HG03159 (cell line): ENCODE data around the gene LMX1B.

ENCODE experiments used
- ATAC-seq: cut with Tn5 transposase; IDR thresholded peaks from one replicate; pipeline ENCODE4 v1.9.1; 2021; ENCODE audit warnings: mild to moderate bottlenecking, moderate library complexity; ENCODE audit not compliant: unreplicated experiment

The LMX1B gene

GRCh38 chr9:126604059-126605055 lies 9.4 kb upstream of the LMX1B start:
- ATAC-seq, result no peak

DNA sequence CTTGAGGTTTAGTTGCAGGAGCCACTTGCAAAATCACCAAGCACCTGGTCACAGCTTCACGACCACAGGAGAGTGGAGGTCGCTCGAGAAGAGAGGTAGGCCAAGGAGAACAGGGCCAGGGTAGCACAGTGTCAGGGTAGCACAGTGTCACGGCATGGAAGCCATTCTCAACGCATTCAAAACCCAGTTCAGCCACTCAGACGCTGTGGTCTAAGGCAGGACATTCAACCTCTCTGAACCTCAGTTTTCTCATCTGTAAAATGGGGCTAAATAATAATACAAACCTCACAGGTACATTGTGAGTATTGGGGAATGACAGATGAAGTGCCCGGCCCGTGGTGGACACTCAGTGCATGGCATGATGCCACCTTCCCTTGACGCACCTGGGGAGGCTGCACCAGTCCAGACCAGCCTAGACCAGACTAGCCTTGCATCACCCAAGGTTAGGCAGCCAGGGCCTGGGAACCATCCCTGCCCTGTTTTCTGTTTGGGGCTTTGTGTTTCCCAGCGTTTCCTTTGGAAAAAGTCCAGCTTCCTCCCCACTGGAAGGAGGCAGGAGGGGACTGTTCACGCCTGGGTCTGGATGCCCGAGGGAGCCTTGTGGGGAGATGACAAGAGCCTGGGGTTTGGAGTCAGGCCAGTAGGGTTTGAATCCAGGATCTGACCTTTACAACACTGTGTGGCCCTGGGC lies 7.8 kb upstream of the LMX1B start:
- no peak for ATAC-seq

DNA sequence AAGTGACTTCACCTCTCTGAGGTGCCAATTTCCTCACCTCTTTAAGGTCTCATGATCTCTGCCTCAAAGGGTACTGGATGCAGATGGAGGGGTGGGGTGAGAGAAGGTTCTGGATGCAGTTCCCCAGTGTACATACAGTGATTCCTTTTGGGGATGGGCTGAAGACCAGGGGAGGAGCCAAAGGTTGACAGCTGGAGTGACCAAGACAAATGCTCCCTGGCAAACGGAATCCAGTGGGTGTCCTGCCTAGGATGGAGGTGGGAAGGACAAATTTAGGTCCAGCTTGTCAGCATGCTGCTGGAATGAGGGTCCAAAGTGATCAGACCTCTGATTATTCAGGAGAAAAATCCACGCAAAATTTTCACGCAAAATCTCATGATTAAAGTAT lies 7.3 kb upstream of the LMX1B start:
- no peak for ATAC-seq

DNA sequence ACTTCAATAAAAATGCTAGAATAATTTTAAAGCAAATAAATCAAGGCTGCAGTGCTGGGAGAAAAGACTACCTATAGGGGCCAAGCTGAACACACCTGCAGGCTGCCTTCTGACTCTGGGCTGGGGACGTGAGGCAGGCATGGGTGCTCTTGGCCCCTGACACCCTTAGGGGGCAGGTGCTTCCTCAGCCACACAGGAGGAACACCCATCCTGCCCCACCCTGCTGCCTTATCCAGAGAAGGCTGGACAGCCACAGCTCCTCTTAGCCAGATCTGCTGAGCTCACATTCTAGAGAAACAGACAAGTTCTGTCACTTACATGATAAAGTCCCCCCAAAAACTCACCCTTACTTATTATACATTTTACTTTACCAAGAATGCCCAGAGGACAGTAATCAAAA lies 6.6 kb upstream of the LMX1B start:
- no peak for ATAC-seq

GRCh38 chr9:126607731-126608130 lies 6.0 kb upstream of the LMX1B start:
- no peak for ATAC-seq

DNA sequence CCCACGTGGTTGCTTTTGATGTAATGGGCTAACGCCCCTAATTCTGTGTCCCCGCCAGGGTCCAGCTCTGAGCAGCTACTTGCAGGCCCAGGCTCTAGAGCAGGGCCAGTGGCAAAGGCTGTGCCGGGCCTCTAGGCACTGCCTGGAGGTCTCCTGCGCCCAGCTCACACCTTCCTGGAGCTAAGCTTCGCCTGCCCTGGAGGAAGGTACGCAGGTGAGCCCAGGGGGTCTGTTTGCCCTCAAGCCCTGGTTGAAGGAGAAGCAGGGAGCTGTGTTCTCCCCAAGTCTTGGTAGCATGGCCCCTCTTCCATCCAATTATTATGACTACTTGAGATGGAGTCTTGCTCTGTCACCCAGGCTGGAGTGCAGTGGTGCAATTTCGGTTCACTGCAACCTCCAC lies 5.2 kb upstream of the LMX1B start:
- ATAC-seq, result no peak

- no peak for ATAC-seq
Measured at GRCh38 chr9:126609191-126609590, 4.5 kb upstream of the LMX1B start.

- ATAC-seq, result no peak
Measured at GRCh38 chr9:126609711-126610388, 3.9 kb upstream of the LMX1B start.

- no peak for ATAC-seq
Measured at GRCh38 chr9:126611193-126611591, 2.5 kb upstream of the LMX1B start.

DNA sequence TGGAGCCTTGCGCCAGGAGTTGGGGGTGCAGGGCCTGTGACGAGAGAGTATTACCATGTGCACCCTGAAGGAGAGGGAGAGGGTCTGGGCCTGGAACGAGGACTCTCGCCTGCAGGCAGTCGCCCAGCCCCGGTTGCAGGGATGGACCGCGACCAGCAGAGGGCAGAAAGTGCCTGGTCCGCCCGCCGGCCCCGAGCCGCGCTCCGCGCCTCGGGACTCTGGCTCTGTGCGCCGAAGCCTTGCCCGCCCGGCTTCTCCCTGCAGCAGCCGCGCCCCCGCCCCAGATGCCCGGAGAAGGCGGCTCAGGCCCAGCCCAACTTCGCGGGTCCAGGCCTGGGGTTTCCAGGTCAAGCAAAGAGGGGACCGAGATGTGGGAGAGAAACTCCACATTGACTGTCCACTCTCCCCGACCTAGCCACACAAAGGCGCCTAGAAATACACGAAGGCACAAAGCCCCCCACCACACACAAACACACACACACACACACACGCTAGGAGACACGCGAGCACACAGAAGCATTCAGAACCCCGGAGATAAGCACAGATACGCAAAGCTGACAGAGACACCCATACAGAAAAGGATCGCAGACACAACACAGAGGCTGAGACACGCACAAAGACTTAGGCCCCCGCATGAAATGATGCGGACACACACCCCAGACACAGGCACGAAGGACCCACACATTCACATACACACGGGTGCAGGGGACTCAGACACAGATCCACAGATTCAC lies 2.0 kb upstream of the LMX1B start:
- no peak for ATAC-seq

- no peak for ATAC-seq
Measured at GRCh38 chr9:126612326-126612812, 1.4 kb upstream of the LMX1B start.

DNA sequence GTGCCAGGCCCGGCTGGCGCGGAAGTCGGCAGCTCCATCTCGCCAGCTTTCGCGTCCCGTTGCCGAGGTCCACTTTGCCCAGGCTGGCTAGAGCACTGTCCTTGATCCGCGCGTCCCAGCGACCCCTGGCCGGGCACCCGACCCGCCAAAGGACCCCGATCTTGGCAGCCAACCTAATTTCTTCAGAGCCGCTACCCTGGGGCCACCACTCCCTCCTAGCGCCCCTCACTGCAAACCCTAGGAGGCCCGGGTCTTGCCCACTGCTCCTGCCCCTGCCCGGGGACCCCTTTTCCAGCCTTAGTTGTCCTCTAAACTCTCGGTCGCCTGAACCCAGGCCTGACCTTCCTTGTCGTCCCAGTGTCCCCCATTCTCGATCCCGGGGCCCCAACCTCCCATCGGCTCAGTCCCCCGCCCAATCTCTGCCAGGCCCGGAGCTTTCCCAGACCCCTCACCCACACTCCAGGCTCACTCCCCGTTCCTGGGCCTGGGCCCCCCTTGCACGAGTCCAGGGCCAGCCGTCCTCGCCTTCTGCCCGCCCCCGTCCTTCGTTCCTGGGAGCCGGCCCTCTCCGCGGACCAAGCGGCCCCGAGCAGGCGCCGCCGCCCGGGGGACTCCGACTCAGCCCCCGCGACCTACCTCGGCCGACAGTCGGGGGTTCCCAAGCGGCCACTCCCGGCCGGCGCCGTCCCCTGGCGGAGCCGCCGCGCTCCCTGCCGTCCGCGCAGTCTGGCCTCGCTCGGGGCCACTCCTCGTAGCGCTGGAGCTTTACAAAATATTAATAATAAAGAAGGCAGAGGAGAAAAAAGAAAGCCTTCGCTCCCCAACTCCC lies 701 bp upstream of the LMX1B start:
- ATAC-seq, result no peak

GRCh38 chr9:126614088-126614454 lies 343 bp downstream of the LMX1B start:
- no peak for ATAC-seq

DNA sequence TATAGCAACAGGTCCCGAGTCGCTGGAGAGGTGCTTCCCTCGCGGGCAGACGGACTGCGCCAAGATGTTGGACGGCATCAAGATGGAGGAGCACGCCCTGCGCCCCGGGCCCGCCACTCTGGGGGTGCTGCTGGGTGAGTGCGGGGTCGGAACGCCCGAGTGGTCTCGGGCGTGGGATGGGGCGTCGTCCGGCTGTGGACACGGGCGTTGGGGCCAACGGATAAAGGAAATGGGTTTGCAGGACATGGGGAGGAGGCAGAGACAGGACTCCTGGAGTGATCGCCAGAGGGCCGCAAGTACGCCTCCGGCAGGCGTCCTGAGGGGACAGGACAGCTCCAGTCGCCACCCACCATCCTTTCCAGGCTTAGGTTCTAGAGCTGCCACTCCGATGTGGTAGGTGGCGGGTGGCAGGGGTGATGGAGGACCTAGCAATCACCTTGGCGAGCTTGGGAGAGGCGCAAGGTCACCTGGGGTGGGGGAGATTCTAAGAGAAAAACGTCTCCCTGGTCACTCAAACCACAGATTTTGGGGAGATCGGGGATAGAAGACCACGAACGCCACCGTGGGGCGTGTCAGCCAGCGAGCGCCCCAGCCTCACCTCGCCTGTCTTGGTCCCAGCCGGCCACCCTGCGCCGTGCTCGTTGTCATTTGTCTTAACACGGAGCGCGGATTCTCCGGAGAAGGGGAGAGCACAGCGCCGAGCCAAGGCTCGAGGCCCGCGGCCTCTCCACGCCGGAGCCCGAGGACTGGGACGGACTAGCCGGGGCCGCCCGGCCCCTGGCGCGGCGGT lies 922 bp downstream of the LMX1B start:
- no peak for ATAC-seq

GRCh38 chr9:126615245-126615790 lies 1.6 kb downstream of the LMX1B start:
- no peak for ATAC-seq

DNA sequence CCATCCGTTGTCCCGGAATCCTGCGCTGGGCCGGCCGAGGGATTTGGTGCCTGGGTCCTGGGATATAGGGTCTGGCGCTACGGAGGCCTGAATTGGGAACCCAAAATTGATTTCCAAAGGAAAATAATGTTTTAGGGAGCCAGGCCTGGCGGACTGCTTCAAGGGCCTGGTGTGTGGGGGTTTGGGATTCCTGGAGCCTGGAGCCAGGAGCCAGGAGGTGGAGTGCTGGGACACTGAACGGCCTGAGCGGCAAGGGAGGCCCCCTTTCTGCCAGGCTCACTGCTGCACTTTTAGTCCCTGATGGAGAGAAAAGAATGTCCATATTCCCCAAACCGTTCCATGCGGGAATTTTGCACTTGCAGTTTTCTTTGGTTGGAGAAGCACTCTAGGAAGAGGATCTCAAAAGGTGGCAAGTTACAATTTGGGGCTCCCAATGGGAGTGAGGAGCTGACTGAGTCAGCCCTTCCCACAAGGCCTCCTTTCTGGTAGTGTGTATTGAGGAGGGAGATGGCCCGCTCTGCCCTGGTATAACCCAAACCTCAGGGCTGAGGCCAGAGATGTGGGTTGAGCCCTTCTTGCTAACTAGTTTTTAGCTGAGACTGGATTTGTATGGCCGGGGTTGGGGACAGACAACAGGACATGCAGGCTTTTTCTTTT lies 2.2 kb downstream of the LMX1B start:
- no peak for ATAC-seq

DNA sequence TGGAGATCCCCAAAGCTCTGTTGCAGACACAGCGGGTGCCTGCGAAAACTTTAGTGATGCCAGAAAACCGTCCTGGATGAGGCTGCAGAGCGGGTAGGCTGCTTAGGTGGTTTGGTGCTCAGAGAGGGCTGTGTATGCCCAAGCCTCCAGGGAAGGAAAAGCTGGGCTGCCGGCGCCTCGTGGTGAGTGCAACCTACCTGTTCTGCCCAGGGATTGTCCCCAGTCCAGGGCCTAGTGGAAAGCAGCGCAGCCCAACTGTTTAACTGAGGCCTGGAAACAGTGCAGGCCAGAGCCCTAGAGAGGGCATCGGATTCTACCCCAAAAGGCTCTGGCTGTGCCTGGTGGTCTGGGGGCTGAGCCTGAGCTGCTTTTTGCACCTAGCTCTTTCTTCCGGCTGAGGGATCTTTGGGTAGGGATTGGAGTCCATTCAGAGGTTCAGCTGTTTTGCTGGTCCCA lies 2.8 kb downstream of the LMX1B start:
- no peak for ATAC-seq
